ENCODE results near the gene ACIN1.
A peak's percentile ranks its signal among the peaks of the same experiment; 100 is the strongest.
"Not testable (repeated sequence)": the region's sequence is repeated elsewhere in the genome, so short reads cannot be mapped to it uniquely, and the experiment has no call there.

The ACIN1 gene

GRCh38 chr14:23121361-23121771, 26.4 kb upstream of the ACIN1 start:
- no peak for DNase-seq

- peak; percentile 47 for DNase-seq
These were observed 25.8 kb upstream of the ACIN1 start for GRCh38 chr14:23120541-23121251.

- DNase-seq: no peak
These were observed 24.7 kb upstream of the ACIN1 start for GRCh38 chr14:23119363-23120327.

- DNase-seq: no peak
These were observed 23.8 kb upstream of the ACIN1 start, which contains the start of gene CEBPE for GRCh38 chr14:23118506-23119362. CEBPE (minus strand) TSS chr14:23119255; CDS start chr14:23119091, 164 bp downstream.

- DNase-seq: no peak
These were observed 22.6 kb upstream of the ACIN1 start for GRCh38 chr14:23117371-23118020.

- no peak for DNase-seq
These were observed 21.0 kb upstream of the ACIN1 start for GRCh38 chr14:23115918-23116317.

- DNase-seq: no peak
These were observed 20.2 kb upstream of the ACIN1 start for GRCh38 chr14:23115039-23115731.

- DNase-seq: no peak
These were observed 19.7 kb upstream of the ACIN1 start for GRCh38 chr14:23114669-23115038.

GRCh38 chr14:23114120-23114458, 19.2 kb upstream of the ACIN1 start:
- no peak for DNase-seq

- DNase-seq: no peak
These were observed 18.6 kb upstream of the ACIN1 start for GRCh38 chr14:23113431-23114119.

GRCh38 chr14:23112359-23113178, 17.6 kb upstream of the ACIN1 start:
- no peak for DNase-seq

- DNase-seq: no peak
These were observed 15.8 kb upstream of the ACIN1 start for GRCh38 chr14:23110579-23111365.

- DNase-seq: no peak
These were observed 14.8 kb upstream of the ACIN1 start for GRCh38 chr14:23109769-23110168.

GRCh38 chr14:23108169-23108568, 13.2 kb upstream of the ACIN1 start:
- not testable (repeated sequence) for DNase-seq

- not testable (repeated sequence) for DNase-seq
These were observed 12.7 kb upstream of the ACIN1 start for GRCh38 chr14:23107620-23108019.

- DNase-seq: no peak
These were observed 11.8 kb upstream of the ACIN1 start for GRCh38 chr14:23106747-23107045.

GRCh38 chr14:23105348-23105824, 10.4 kb upstream of the ACIN1 start:
- no peak for DNase-seq

- DNase-seq: no peak
These were observed 9.8 kb upstream of the ACIN1 start, which contains the start of gene CIROP for GRCh38 chr14:23104591-23105347. CIROP (minus strand) TSS chr14:23104989; CDS start chr14:23104920, 69 bp downstream.

Data from NCI-H187 treated with DMSO at 0.1 percent for 48 hours (cell line).